H9 (cell line): ENCODE measurements around the gene SPTBN4. TPM values are rescaled to one million over a fixed set of nuclear protein-coding genes. Genes with fewer than 3 reads are reported as not detected.

Experiments used
- DNase-seq: peaks from one replicate; pipeline ENCODE4 v3.0.0-alpha.2; 2017
- H2AFZ ChIP-seq: one replicate; pipeline ENCODE4 v1.6.1; 2013; ENCODE audit warnings: mild to moderate bottlenecking, low read length, control low read depth, moderate library complexity
- H2AK5ac ChIP-seq: 2 replicates; pipeline ENCODE4 v1.6.1; 2013; ENCODE audit warnings: low read length, control low read depth, mixed read lengths; ENCODE audit not compliant: insufficient read length
- H2BK120ac ChIP-seq: one replicate; pipeline ENCODE4 v1.6.1; 2013; ENCODE audit warnings: low read depth, mild to moderate bottlenecking, low read length, control low read depth, inconsistent platforms; ENCODE audit not compliant: poor library complexity, severe bottlenecking
- H2BK12ac ChIP-seq: 2 replicates; pipeline ENCODE4 v1.6.1; 2013; ENCODE audit warnings: low read length, control low read depth, mixed read lengths, low read depth; ENCODE audit not compliant: insufficient read length
- H2BK15ac ChIP-seq: 2 replicates; pipeline ENCODE4 v1.6.1; 2013; ENCODE audit warnings: low read depth, low read length, control low read depth
- H2BK20ac ChIP-seq: one replicate; pipeline ENCODE4 v1.6.1; 2013; ENCODE audit warnings: low read depth, mild to moderate bottlenecking, low read length, control low read depth, inconsistent platforms; ENCODE audit not compliant: poor library complexity, severe bottlenecking
- H2BK5ac ChIP-seq: 2 replicates; pipeline ENCODE4 v1.6.1; 2013; ENCODE audit warnings: low read length, control low read depth, mixed read lengths; ENCODE audit not compliant: insufficient read length
- H3K14ac ChIP-seq: 2 replicates; pipeline ENCODE4 v1.6.1; 2013; ENCODE audit warnings: low read length, control low read depth; ENCODE audit not compliant: insufficient read depth
- H3K18ac ChIP-seq: 2 replicates; pipeline ENCODE4 v1.6.1; 2013; ENCODE audit warnings: low read depth, mild to moderate bottlenecking, mixed read lengths, low read length, control low read depth; ENCODE audit not compliant: insufficient read length
- H3K23ac ChIP-seq: 2 replicates; pipeline ENCODE4 v1.6.1; 2013; ENCODE audit warnings: low read length, control low read depth, mixed read lengths, low read depth; ENCODE audit not compliant: insufficient read length
- H3K23me2 ChIP-seq: 2 replicates; pipeline ENCODE4 v1.6.1; 2013; ENCODE audit warnings: low read depth, mild to moderate bottlenecking, mixed read lengths, low read length, control low read depth; ENCODE audit not compliant: insufficient read length, poor library complexity, severe bottlenecking
- H3K27ac ChIP-seq: 2 replicates; pipeline ENCODE4 v1.5.1; 2013; ENCODE audit warnings: low read length, control low read depth, mixed read lengths, low read depth; ENCODE audit not compliant: insufficient read length
- H3K27me3 ChIP-seq: 2 replicates; pipeline ENCODE4 v1.6.1; 2013; ENCODE audit warnings: low read length, control low read depth, inconsistent platforms; ENCODE audit not compliant: insufficient read depth
- H3K4ac ChIP-seq: 2 replicates; pipeline ENCODE4 v1.6.1; 2013; ENCODE audit warnings: low read depth, mild to moderate bottlenecking, control low read depth, inconsistent platforms, low read length, moderate library complexity
- H3K4me1 ChIP-seq: 2 replicates; pipeline ENCODE4 v1.6.1; 2013; ENCODE audit warnings: low read length, control low read depth, inconsistent platforms; ENCODE audit not compliant: insufficient read depth
- H3K4me2 ChIP-seq: 2 replicates; pipeline ENCODE4 v1.6.1; 2013; ENCODE audit warnings: low read length, control low read depth, mixed read lengths; ENCODE audit not compliant: insufficient read length, insufficient read depth
- H3K56ac ChIP-seq: 2 replicates; pipeline ENCODE4 v1.6.1; 2013; ENCODE audit warnings: low read depth, mild to moderate bottlenecking, mixed read lengths, low read length, control low read depth; ENCODE audit not compliant: insufficient read length
- H3K79me1 ChIP-seq: 2 replicates; pipeline ENCODE4 v1.6.1; 2013; ENCODE audit warnings: low read depth, mild to moderate bottlenecking, moderate library complexity, low read length, control low read depth, inconsistent platforms; ENCODE audit not compliant: insufficient read depth, poor library complexity, severe bottlenecking
- H3K79me2 ChIP-seq: 2 replicates; pipeline ENCODE4 v1.6.1; 2013; ENCODE audit warnings: low read length, control low read depth, inconsistent platforms; ENCODE audit not compliant: insufficient read depth
- H3K9ac ChIP-seq: 2 replicates; pipeline ENCODE4 v1.6.1; 2013; ENCODE audit warnings: low read length, control low read depth, mixed read lengths; ENCODE audit not compliant: insufficient read length; ENCODE audit errors: extremely low read depth
- H3K9me3 ChIP-seq: one replicate; pipeline ENCODE4 v1.6.1; 2013; ENCODE audit warnings: low read depth, low read length, inconsistent platforms; ENCODE audit not compliant: control insufficient read depth
- H3T11ph ChIP-seq: one replicate; pipeline ENCODE4 v1.6.1; 2013; ENCODE audit warnings: mild to moderate bottlenecking, low read length, control low read depth, inconsistent platforms
- H4K20me1 ChIP-seq: one replicate; pipeline ENCODE4 v1.6.1; 2013; ENCODE audit not compliant: control insufficient read depth, insufficient read length, insufficient read depth
- H4K5ac ChIP-seq: 2 replicates; pipeline ENCODE4 v1.6.1; 2013; ENCODE audit warnings: low read depth, mild to moderate bottlenecking, mixed read lengths, low read length, control low read depth; ENCODE audit not compliant: insufficient read length
- H4K8ac ChIP-seq: replicated peaks from 2 replicates; pipeline ENCODE4 v1.6.1; 2013; ENCODE audit warnings: low read length, control low read depth, mixed read lengths, low read depth; ENCODE audit not compliant: insufficient read length
- H4K91ac ChIP-seq: 2 replicates; pipeline ENCODE4 v1.6.1; 2013; ENCODE audit warnings: low read depth, mild to moderate bottlenecking, moderate library complexity, mixed read lengths, low read length, control low read depth; ENCODE audit not compliant: insufficient read length
- H3K27ac Mint-ChIP-seq, 3 experiments: 2 replicates in 2 of 3; 3 replicates in 1 of 3; pipeline ENCODE4 v1.8.0; 2020 to 2021; ENCODE audit warnings: mixed read lengths in 3 of 3, mild to moderate bottlenecking in 1 of 3, moderate library complexity in 1 of 3
- H3K27me3 Mint-ChIP-seq: 2 replicates; pipeline ENCODE4 v1.8.0; 2021; ENCODE audit warnings: low read depth, mild to moderate bottlenecking, moderate library complexity, mixed read lengths
- H3K36me3 Mint-ChIP-seq, 3 experiments: 2 replicates in 2 of 3; 3 replicates in 1 of 3; pipeline ENCODE4 v1.8.0; 2020 to 2021; ENCODE audit warnings: low read depth in 3 of 3, mixed read lengths in 3 of 3; ENCODE audit not compliant: insufficient read depth in 1 of 3
- H3K4me1 Mint-ChIP-seq, 2 experiments: 2 replicates each; pipeline ENCODE4 v1.8.0; 2020; ENCODE audit warnings: mixed read lengths in 2 of 2
- H3K4me3 Mint-ChIP-seq, 2 experiments: 2 replicates in 1 of 2; 3 replicates in 1 of 2; pipeline ENCODE4 v1.8.0; 2020 to 2021; ENCODE audit warnings: mild to moderate bottlenecking in 2 of 2, mixed read lengths in 2 of 2, moderate library complexity in 1 of 2
- H3K9me3 Mint-ChIP-seq, 2 experiments: 2 replicates in 1 of 2; 3 replicates in 1 of 2; pipeline ENCODE4 v1.8.0; 2020; ENCODE audit warnings: mild to moderate bottlenecking in 2 of 2, mixed read lengths in 2 of 2, moderate library complexity in 1 of 2
- CTCF ChIP-seq: fragments of 200-600 bp; sonication (generic); conservative IDR thresholded peaks from 3 replicates; pipeline ENCODE4 v1.8.0; 2021; ENCODE audit warnings: antibody characterized with exemption, mild to moderate bottlenecking
- WGBS: extraction: QIAGEN DNeasy Blood & Tissue Kit; methylation state at CpG from one replicate; pipeline ENCODE4 v1.1.7; 2013; ENCODE audit warnings: missing lambda C conversion rate, low lambda C conversion rate, mixed read lengths; ENCODE audit not compliant: insufficient read length; ENCODE audit errors: extremely low coverage; 5-methylcytosine and 5-hydroxymethylcytosine counted together
- total RNA-seq: library from RNA; stranded (reverse); gene quantifications from 2 replicates; pipeline ENCODE4 v1.2.1, GENCODE V29; 2021

SPTBN4 gene
- total RNA-seq, 1 experiment from 2014 or later, result 2.9 TPM

GRCh38 chr19:40513345-40513678 lies 46.5 kb downstream of the SPTBN4 start:
- H2BK120ac ChIP-seq, result no peak overlapping the region
- H4K91ac ChIP-seq, result no peak overlapping the region
- H3K4ac ChIP-seq, result no peak overlapping the region
- peaks cover 8% of the 10 kb centered on the region for H3K9me3 ChIP-seq
- H3T11ph ChIP-seq, result no peak overlapping the region
- Mint-ChIP-seq H3K27me3 (peaks cover 91% of the 10 kb centered on the region), H3K36me3 (peaks cover 0 to 3% (median 0%) of the 10 kb centered on the region in 3 experiments; a peak in 1 of 7 replicates), H3K4me3 (peak overlapping the region in 1 of 2 experiments; percentile 64; a peak in 4 of 5 replicates), H3K9me3 (peaks cover 7 to 12% of the 10 kb centered on the region in 2 experiments; a peak in 4 of 5 replicates), H3K4me1 (peaks cover 0 to 10% of the 10 kb centered on the region in 2 experiments; a peak in 2 of 4 replicates), H3K27ac (no peak overlapping the region)
- no peak overlapping the region for H3K23ac ChIP-seq
- no peak overlapping the region for H2AK5ac ChIP-seq
- H3K79me1 ChIP-seq, result no peaks in the 10 kb centered on the region
- no peaks in the 10 kb centered on the region for H3K4me1 ChIP-seq
- no peak overlapping the region for H2AFZ ChIP-seq
- WGBS, result no CpG with 5 or more reads among the region's 27 CpGs
- H3K4me2 ChIP-seq, result no peak overlapping the region
- no peak overlapping the region for H3K18ac ChIP-seq
- H3K23me2 ChIP-seq, result no peaks in the 10 kb centered on the region
- H3K14ac ChIP-seq, result no peak overlapping the region
- H2BK5ac ChIP-seq, result no peak overlapping the region
- H3K27me3 ChIP-seq, result peaks cover 29% of the 10 kb centered on the region
- no peak overlapping the region for H3K9ac ChIP-seq
- H3K79me2 ChIP-seq, result no peaks in the 10 kb centered on the region
- H2BK15ac ChIP-seq, result no peak overlapping the region
- no peak overlapping the region for H4K5ac ChIP-seq
- no peak for TF ChIP-seq CTCF
- no peak overlapping the region for H4K8ac ChIP-seq
- no peak overlapping the region for H2BK20ac ChIP-seq
- no peaks in the 10 kb centered on the region for H4K20me1 ChIP-seq
- H3K56ac ChIP-seq, result no peak overlapping the region
- DNase-seq, result no peak
- H2BK12ac ChIP-seq, result no peak overlapping the region
- no peak overlapping the region for H3K27ac ChIP-seq
